ENCODE data around the gene LRP2BP. TPM values are rescaled to one million over a fixed set of nuclear protein-coding genes. Genes with fewer than 3 reads are reported as not detected.

The LRP2BP gene
- 0.65 and 0.76 TPM in 2 replicates for total RNA-seq

GRCh38 chr4:185395238-185395955 lies at the start of gene LRP2BP:
Gene LRP2BP, minus strand, starts transcription at chr4:185395924. Its CDS starts 17,738 bp downstream, at chr4:185378186.

GRCh38 chr4:185425647-185426352 lies 30.1 kb upstream of the LRP2BP start, which contains the start of gene UFSP2:
Gene UFSP2, minus strand, starts transcription at chr4:185425964. Its CDS starts 96 bp downstream, at chr4:185425868.

GRCh38 chr4:185396724-185397385 lies 1.1 kb upstream of the LRP2BP start, which contains the start of gene ANKRD37:
Gene ANKRD37, plus strand, starts transcription at chr4:185396841. Its CDS starts 83 bp downstream, at chr4:185396924.

Other genes starting within 250 kb of the LRP2BP start
- 42.5 and 50.5 TPM in 2 replicates for gene CFAP97, start 191.9 kb downstream of the LRP2BP start, total RNA-seq
- 43.3 and 52.8 TPM in 2 replicates for gene SNX25, start 186.3 kb downstream of the LRP2BP start, total RNA-seq
- 17.8 and 23.6 TPM in 2 replicates for gene ANKRD37, start 917 bp upstream of the LRP2BP start, total RNA-seq
- 34.9 and 49.8 TPM in 2 replicates for gene UFSP2, start 30.0 kb upstream of the LRP2BP start, total RNA-seq
- 3.8 and 9.4 TPM in 2 replicates for gene CCDC110, start 75.8 kb upstream of the LRP2BP start, total RNA-seq
- 62.4 and 86.4 TPM in 2 replicates for gene PDLIM3, start 139.6 kb upstream of the LRP2BP start, total RNA-seq

All from smooth muscle cell of the pulmonary artery (primary cell).